K562 (cell line): ENCODE measurements around the gene ASCL3. TPM values are rescaled to one million over a fixed set of nuclear protein-coding genes. Genes with fewer than 3 reads are reported as not detected.

ENCODE experiments used
- ATAC-seq: fragments of 200-7000 bp; cut with Tn5 transposase; 3 replicates; pipeline ENCODE4 v1.9.1; 2020; ENCODE audit warnings: moderate library complexity
- BruUV-seq: library from RNA; stranded (reverse); fragments of 400-500 nt; replicated peaks from 2 replicates; lab custom pipeline; 2021; lab: Mats Ljungman, UMichigan
- CTCF ChIA-PET: fragments of 300-600 bp; formaldehyde crosslinking; extraction: SDS; loops from one replicate; lab custom pipeline; 2021; ENCODE audit warnings: low intra/inter-chr PET ratio; lab: Yijun Ruan, JAX
- POLR2A ChIA-PET: fragments of 300-600, 350-650 bp; sonication (Branson Sonifier 250); formaldehyde crosslinking; extraction: SDS; loops from one replicate; lab custom pipeline; 2021; ENCODE audit warnings: antibody characterized with exemption, inconsistent platforms; lab: Yijun Ruan, JAX
- DNase-seq, 4 experiments: peaks; one replicate each; pipeline versions ENCODE4 v3.0.0 to v3.0.0-alpha.2; 2011 to 2018; ENCODE audit warnings: low spot score in 3 of 4, mixed read lengths in 3 of 4; ENCODE audit errors: extremely low read depth in 1 of 4
- FAIRE-seq: peaks from 2 replicates; lab custom pipeline; 2011; peaks lifted over from hg19 to GRCh38; lab: Jason Lieb, UNC
- H2AFZ ChIP-seq: 2 replicates; pipeline ENCODE4 v1.6.0; 2011; ENCODE audit warnings: low read depth, low read length, control low read depth, inconsistent platforms
- H3K27ac ChIP-seq: fragments of 200-600 bp; 3 replicates; pipeline ENCODE4 v1.8.0; 2011; ENCODE audit warnings: low read depth, mild to moderate bottlenecking, control low read depth, inconsistent platforms, low read length, moderate library complexity, mixed read lengths; ENCODE audit errors: extremely low read depth
- H3K27me3 ChIP-seq, 2 experiments: fragments of 300-600 bp in 1 of 2; 2 replicates in 1 of 2; 3 replicates in 1 of 2; pipeline versions ENCODE4 v1.6.0 to v1.8.0; 2011; ENCODE audit warnings: inconsistent platforms in 2 of 2, low read length in 2 of 2, mild to moderate bottlenecking in 1 of 2, mixed read lengths in 1 of 2, moderate library complexity in 1 of 2; ENCODE audit not compliant: control insufficient read depth in 2 of 2, insufficient read depth in 2 of 2
- H3K36me3 ChIP-seq: fragments of 300-600 bp; 3 replicates; pipeline ENCODE4 v1.8.0; 2011; ENCODE audit warnings: mild to moderate bottlenecking, low read length, inconsistent platforms; ENCODE audit not compliant: control insufficient read depth, insufficient read depth
- H3K4me1 ChIP-seq, 2 experiments: fragments of 200-600 bp in 1 of 2; replicated peaks in 1 of 2; 2 replicates in 1 of 2; 3 replicates in 1 of 2; pipeline versions ENCODE4 v1.5.1 to v1.8.0; 2011; ENCODE audit warnings: inconsistent platforms in 2 of 2, low read length in 2 of 2, mild to moderate bottlenecking in 1 of 2, mixed read lengths in 1 of 2, moderate library complexity in 1 of 2; ENCODE audit not compliant: control insufficient read depth in 2 of 2, insufficient read depth in 2 of 2
- H3K4me2 ChIP-seq: 2 replicates; pipeline ENCODE4 v1.6.1; 2011; ENCODE audit warnings: low read length, control low read depth, inconsistent platforms, mixed read lengths; ENCODE audit not compliant: insufficient read depth
- H3K4me3 ChIP-seq: fragments of 200-600 bp; sonication (generic), shearing (Covaris generic); 2 replicates; pipeline ENCODE4 v1.5.1; 2016; ENCODE audit warnings: control low read depth, inconsistent platforms
- H3K79me2 ChIP-seq: fragments of 200-600 bp; 3 replicates; pipeline ENCODE4 v1.8.0; 2011; ENCODE audit warnings: low read length, inconsistent platforms; ENCODE audit not compliant: control insufficient read depth, insufficient read depth
- H3K9ac ChIP-seq, 2 experiments: 2 replicates each; pipeline versions ENCODE4 v1.6.0 to v1.6.1; 2011; ENCODE audit warnings: low read depth in 2 of 2, low read length in 2 of 2, control low read depth in 1 of 2, inconsistent platforms in 1 of 2, mild to moderate bottlenecking in 1 of 2, mixed read lengths in 1 of 2; ENCODE audit not compliant: insufficient read depth in 1 of 2
- H3K9me1 ChIP-seq: one replicate; pipeline ENCODE4 v1.6.0; 2011; ENCODE audit warnings: inconsistent platforms, mild to moderate bottlenecking, low read length, moderate library complexity; ENCODE audit not compliant: control insufficient read depth, insufficient read depth
- H3K9me3 ChIP-seq: replicated peaks from 2 replicates; pipeline ENCODE4 v1.5.1; 2011; ENCODE audit warnings: low read depth, low read length, inconsistent platforms; ENCODE audit not compliant: control insufficient read depth, insufficient read depth
- H4K20me1 ChIP-seq: replicated peaks from 2 replicates; pipeline ENCODE4 v1.6.1; 2011; ENCODE audit warnings: low read length, inconsistent platforms, mixed read lengths; ENCODE audit not compliant: control insufficient read depth, insufficient read depth
- E2F3 ChIP-seq: fragments of 250-450 bp; sonication (Bioruptor Pico); IDR thresholded peaks from 2 replicates; pipeline ENCODE4 v1.4.0; 2020; ENCODE audit warnings: mild to moderate bottlenecking
- NRF1 ChIP-seq, 2 experiments: fragments of 450-650 bp; IDR thresholded peaks in 1 of 2; conservative IDR thresholded peaks in 1 of 2; 2 replicates each; pipeline ENCODE4 v1.6.1; 2014; ENCODE audit warnings: mild to moderate bottlenecking in 2 of 2
- SPI1 ChIP-seq: IDR thresholded peaks from 2 replicates; pipeline ENCODE4 v1.6.1; 2011; ENCODE audit warnings: low read depth, low read length, control low read depth, borderline replicate concordance
- ZNF23 ChIP-seq: fragments of 250-450 bp; sonication (Bioruptor Pico); IDR thresholded peaks from 2 replicates; pipeline ENCODE4 v1.4.0; 2020; ENCODE audit warnings: mild to moderate bottlenecking
- WGBS: fragments of 100-300 bp; shearing (Covaris generic); methylation state at CpG from one replicate; pipeline ENCODE4 v1.1.6; 2016; ENCODE audit warnings: low coverage, mixed read lengths; ENCODE audit not compliant: insufficient coverage; ENCODE audit errors: missing lambda C conversion rate; 5-methylcytosine and 5-hydroxymethylcytosine counted together
- in situ Hi-C: fragments of 300-500 bp; cut with MboI; formaldehyde crosslinking; loops from 4 replicates; pipeline ENCODE4 v1.15.0; 2018; ENCODE audit warnings: inconsistent platforms, mixed read lengths
- intact Hi-C: fragments of 100-400 bp; cut with micrococcal nuclease; formaldehyde crosslinking; loops from 2 replicates; pipeline ENCODE4 v1.14.2; 2022
- polyA plus RNA-seq, 8 experiments: library from polyadenylated mRNA; depleted of rRNA in 4 of 8; stranded (reverse) in 5 of 8; unstranded in 3 of 8; fragments of >200 nt; fragmentation: Nextera tagmentation in 2 of 8; fragmentation: Illumina TruSeq in 1 of 8; extraction: Ambion mirVana in 2 of 8; extraction: Trizol in 1 of 8; gene quantifications; 2 replicates each; pipeline versions ENCODE4 v1.2.1 to v1.2.3, GENCODE V29; 2011 to 2014; ENCODE audit warnings: inconsistent platforms in 1 of 8, missing spikeins in 1 of 8
- total RNA-seq, 7 experiments: library from RNA; depleted of rRNA in 6 of 7; stranded (reverse); fragments of >200 nt in 6 of 7; fragmentation: Illumina TruSeq in 2 of 7; extraction: Trizol in 2 of 7; gene quantifications; 2 replicates each; pipeline versions ENCODE4 v1.2.1 to v1.2.3, GENCODE V29; 2011 to 2021; ENCODE audit warnings: low replicate concordance in 1 of 7
- TF ChIP-seq, protein P1 (sequence below): sonication (generic); formaldehyde crosslinking; IDR thresholded peaks from 2 replicates; pipeline ENCODE4 v1.8.1; 2023; ENCODE audit warnings: missing genetic modification reagents, mild to moderate bottlenecking, borderline replicate concordance

The ASCL3 gene
- total and polyA plus RNA-seq, 9 of the 15 experiments (the other 6 are each of a cell fraction or from before 2014, with no cell fraction given), result not detected

DNA sequence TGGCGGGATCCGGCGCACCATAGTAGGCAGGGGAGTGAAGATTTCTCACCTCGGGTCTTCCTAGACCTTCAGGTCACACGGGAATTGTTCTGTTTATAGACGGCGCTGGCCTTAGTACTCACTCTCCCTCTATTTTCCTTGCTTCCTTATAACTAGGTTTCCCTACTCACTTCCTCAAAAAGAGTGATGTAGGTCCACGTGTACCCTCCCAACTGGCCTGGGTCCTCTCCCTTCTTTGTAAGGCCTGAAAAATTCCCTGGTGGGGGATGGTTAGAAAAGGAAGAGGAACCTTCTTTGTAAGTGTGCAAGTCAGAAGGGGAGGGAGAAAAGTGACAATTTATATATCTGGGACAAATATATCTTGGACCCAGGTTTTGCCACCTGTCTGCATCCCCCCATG lies 24.4 kb upstream of the ASCL3 start:
- TF ChIP-seq ZNF23 (no peak), E2F3 (CRISPR knock-in tag) (no peak), SPI1 (peak; percentile 54; the same call in 1 of the 2 replicates), NRF1 (conservative IDR thresholded peaks at IDR 0.05 in 1 of 2, IDR thresholded peaks at IDR 0.05 in 1 of 2) (no peak)
- TF ChIP-seq, protein P1, sequence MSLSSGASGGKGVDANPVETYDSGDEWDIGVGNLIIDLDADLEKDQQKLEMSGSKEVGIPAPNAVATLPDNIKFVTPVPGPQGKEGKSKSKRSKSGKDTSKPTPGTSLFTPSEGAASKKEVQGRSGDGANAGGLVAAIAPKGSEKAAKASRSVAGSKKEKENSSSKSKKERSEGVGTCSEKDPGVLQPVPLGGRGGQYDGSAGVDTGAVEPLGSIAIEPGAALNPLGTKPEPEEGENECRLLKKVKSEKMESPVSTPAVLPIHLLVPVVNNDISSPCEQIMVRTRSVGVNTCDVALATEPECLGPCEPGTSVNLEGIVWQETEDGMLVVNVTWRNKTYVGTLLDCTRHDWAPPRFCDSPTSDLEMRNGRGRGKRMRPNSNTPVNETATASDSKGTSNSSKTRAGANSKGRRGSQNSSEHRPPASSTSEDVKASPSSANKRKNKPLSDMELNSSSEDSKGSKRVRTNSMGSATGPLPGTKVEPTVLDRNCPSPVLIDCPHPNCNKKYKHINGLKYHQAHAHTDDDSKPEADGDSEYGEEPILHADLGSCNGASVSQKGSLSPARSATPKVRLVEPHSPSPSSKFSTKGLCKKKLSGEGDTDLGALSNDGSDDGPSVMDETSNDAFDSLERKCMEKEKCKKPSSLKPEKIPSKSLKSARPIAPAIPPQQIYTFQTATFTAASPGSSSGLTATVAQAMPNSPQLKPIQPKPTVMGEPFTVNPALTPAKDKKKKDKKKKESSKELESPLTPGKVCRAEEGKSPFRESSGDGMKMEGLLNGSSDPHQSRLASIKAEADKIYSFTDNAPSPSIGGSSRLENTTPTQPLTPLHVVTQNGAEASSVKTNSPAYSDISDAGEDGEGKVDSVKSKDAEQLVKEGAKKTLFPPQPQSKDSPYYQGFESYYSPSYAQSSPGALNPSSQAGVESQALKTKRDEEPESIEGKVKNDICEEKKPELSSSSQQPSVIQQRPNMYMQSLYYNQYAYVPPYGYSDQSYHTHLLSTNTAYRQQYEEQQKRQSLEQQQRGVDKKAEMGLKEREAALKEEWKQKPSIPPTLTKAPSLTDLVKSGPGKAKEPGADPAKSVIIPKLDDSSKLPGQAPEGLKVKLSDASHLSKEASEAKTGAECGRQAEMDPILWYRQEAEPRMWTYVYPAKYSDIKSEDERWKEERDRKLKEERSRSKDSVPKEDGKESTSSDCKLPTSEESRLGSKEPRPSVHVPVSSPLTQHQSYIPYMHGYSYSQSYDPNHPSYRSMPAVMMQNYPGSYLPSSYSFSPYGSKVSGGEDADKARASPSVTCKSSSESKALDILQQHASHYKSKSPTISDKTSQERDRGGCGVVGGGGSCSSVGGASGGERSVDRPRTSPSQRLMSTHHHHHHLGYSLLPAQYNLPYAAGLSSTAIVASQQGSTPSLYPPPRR (CRISPR knock-in tag), result no peak
- intact Hi-C loops (no loop called here), in situ Hi-C loops (no loop called here)
- DNase-seq (no peak), FAIRE-seq (no peak), ATAC-seq (no peak)
- ChIA-PET CTCF (no interaction called here), POLR2A (interaction anchor here (1.3 kb wide), 1 partner anchor 21 kb away, joined by 3 read pairs; no protein-coding TSS in a partner anchor)
- Histone ChIP-seq H3K79me2 (peaks cover 28% of the 10 kb centered on the region), H3K27me3 (no peaks in the 10 kb centered on the region), H3K4me1 (peaks cover 20 to 22% of the 10 kb centered on the region in 2 experiments; a peak in 4 of 5 replicates), H3K27ac (no peak overlapping the region), H4K20me1 (no peaks in the 10 kb centered on the region), H3K9me3 (no peaks in the 10 kb centered on the region), H3K9me1 (no peaks in the 10 kb centered on the region), H3K9ac (no peak overlapping the region), H3K36me3 (no peaks in the 10 kb centered on the region), H3K4me3 (no peak overlapping the region), H2AFZ (no peak overlapping the region), H3K4me2 (no peak overlapping the region)
- WGBS, result 65% methylated on average over 8 of the region's 8 CpGs
- BruUV-seq, result no TSS peak
